HL-60 (cell line): ENCODE data around the gene ST6GALNAC3.

Source experiments
- DNase-seq, 2 experiments: peaks; one replicate each; pipeline ENCODE4 v3.0.0-alpha.2; 2010 to 2020; ENCODE audit warnings: low read depth in 1 of 2, low spot score in 1 of 2
- H3K27ac ChIP-seq: fragments of 250-450 bp; sonication (Bioruptor Pico); replicated peaks from 2 replicates; pipeline ENCODE4 v1.5.1; 2020; ENCODE audit warnings: mild to moderate bottlenecking, moderate library complexity
- H3K27me3 ChIP-seq: fragments of 250-450 bp; sonication (Bioruptor Pico); 2 replicates; pipeline ENCODE4 v1.5.1; 2021; ENCODE audit warnings: mild to moderate bottlenecking, moderate library complexity; ENCODE audit not compliant: insufficient read depth, poor library complexity, severe bottlenecking
- H3K4me3 ChIP-seq: replicated peaks from 2 replicates; pipeline ENCODE4 v1.5.1; 2011; ENCODE audit warnings: mild to moderate bottlenecking, control low read depth, low read length; ENCODE audit not compliant: insufficient read depth
- CTCF ChIP-seq: IDR thresholded peaks from one replicate; pipeline ENCODE4 v1.5.1; 2011; ENCODE audit warnings: low read length, control low read depth, inconsistent platforms; ENCODE audit not compliant: insufficient read depth
- GABPA ChIP-seq: IDR thresholded peaks from 2 replicates; pipeline ENCODE4 v1.6.1; 2012; ENCODE audit warnings: low read depth
- POLR2AphosphoS5 ChIP-seq: IDR thresholded peaks from 2 replicates; pipeline ENCODE4 v1.6.1; 2012; ENCODE audit warnings: low read depth
- SPI1 ChIP-seq: IDR thresholded peaks from 2 replicates; pipeline ENCODE4 v1.6.1; 2012; ENCODE audit warnings: low read depth, mild to moderate bottlenecking, borderline replicate concordance
- TF ChIP-seq, protein P1 (sequence below): IDR thresholded peaks from 2 replicates; pipeline ENCODE4 v1.6.1; 2012; ENCODE audit warnings: low read depth; ENCODE audit not compliant: insufficient replicate concordance

ST6GALNAC3 gene

DNA sequence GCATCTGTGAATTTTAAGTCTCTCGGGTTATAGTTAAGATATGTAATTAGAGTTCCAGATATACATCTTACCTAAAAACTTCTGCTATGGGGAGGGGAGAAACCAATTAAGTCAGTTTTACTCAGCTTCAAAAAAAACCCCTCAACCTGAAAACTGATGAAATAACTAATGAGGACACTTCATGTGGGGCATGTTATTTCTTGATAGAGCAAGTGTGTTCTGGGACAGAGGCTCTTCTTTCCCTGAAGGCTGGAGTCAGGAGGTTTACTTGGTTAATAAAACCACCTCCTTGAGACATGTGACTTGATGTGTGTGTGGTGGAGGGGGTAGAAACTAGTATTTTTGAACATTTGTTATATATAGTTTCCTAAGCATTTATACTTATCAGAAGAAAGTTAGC lies 479.7 kb downstream of the ST6GALNAC3 start:
- TF ChIP-seq GABPA (no peak), POLR2AphosphoS5 (no peak)
- TF ChIP-seq, protein P1, sequence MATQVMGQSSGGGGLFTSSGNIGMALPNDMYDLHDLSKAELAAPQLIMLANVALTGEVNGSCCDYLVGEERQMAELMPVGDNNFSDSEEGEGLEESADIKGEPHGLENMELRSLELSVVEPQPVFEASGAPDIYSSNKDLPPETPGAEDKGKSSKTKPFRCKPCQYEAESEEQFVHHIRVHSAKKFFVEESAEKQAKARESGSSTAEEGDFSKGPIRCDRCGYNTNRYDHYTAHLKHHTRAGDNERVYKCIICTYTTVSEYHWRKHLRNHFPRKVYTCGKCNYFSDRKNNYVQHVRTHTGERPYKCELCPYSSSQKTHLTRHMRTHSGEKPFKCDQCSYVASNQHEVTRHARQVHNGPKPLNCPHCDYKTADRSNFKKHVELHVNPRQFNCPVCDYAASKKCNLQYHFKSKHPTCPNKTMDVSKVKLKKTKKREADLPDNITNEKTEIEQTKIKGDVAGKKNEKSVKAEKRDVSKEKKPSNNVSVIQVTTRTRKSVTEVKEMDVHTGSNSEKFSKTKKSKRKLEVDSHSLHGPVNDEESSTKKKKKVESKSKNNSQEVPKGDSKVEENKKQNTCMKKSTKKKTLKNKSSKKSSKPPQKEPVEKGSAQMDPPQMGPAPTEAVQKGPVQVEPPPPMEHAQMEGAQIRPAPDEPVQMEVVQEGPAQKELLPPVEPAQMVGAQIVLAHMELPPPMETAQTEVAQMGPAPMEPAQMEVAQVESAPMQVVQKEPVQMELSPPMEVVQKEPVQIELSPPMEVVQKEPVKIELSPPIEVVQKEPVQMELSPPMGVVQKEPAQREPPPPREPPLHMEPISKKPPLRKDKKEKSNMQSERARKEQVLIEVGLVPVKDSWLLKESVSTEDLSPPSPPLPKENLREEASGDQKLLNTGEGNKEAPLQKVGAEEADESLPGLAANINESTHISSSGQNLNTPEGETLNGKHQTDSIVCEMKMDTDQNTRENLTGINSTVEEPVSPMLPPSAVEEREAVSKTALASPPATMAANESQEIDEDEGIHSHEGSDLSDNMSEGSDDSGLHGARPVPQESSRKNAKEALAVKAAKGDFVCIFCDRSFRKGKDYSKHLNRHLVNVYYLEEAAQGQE = no peak
- Histone ChIP-seq H3K4me3 (no peak overlapping the region), H3K27ac (no peak overlapping the region), H3K27me3 (no peaks in the 10 kb centered on the region)
- no peak for DNase-seq

GRCh38 chr1:76562292-76562691 lies 487.7 kb downstream of the ST6GALNAC3 start:
- Histone ChIP-seq H3K27me3 (no peaks in the 10 kb centered on the region), H3K27ac (no peak overlapping the region), H3K4me3 (no peak overlapping the region)
- DNase-seq = no peak
- TF ChIP-seq CTCF = no peak

DNA sequence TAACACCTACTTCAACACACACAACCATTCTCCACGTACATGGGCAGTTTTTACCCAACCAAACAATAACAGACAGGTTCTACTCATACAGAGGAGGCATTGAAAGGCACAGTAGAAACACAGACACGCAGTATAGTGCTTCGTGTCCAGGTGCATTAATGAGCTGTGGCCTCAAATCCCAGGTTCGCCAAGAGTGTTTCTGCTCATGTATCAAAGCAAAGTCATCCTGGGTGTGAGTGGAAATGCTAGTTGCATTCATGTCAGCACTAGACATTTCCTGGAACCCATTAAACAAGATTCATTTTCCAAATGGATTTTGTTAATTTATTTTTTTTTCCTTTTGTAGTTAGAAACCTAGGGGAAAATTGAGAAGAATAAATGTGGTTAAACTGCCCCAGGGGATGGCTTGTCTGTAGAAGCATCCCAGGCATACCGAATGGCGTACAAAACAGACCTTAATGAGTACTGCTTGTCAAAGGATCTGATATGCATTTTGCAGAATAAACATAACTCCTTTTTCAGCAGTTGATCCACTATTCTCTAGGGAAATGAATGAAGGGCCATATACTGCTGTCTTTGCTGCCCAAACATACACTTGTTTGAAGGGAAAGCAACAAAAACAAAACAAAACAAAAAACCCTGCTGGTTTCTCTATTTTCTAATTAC lies 494.2 kb downstream of the ST6GALNAC3 start:
- TF ChIP-seq GABPA (no peak), POLR2AphosphoS5 (no peak), SPI1 (no peak), CTCF (no peak)
- TF ChIP-seq, protein P1 = no peak
- Histone ChIP-seq H3K4me3 (no peak overlapping the region), H3K27ac (no peak overlapping the region), H3K27me3 (no peaks in the 10 kb centered on the region)
- no peak for DNase-seq

GRCh38 chr1:76571248-76571647 lies 496.7 kb downstream of the ST6GALNAC3 start:
- Histone ChIP-seq H3K27me3 (no peaks in the 10 kb centered on the region), H3K4me3 (no peak overlapping the region), H3K27ac (no peak overlapping the region)
- no peak for TF ChIP-seq GABPA
- TF ChIP-seq POLR2AphosphoS5 = no peak
- no peak for TF ChIP-seq CTCF
- no peak for TF ChIP-seq SPI1
- TF ChIP-seq, protein P1 = no peak
- DNase-seq = no peak
